ENCODE results near the gene TBXT.
"Not testable (repeated sequence)": the region's sequence is repeated elsewhere in the genome, so short reads cannot be mapped to it uniquely, and the experiment has no call there.

The TBXT gene

GRCh38 chr6:166167801-166168615 lies at the start of gene TBXT:
Gene TBXT (minus strand): TSS chr6:166167851. CDS start chr6:166167591, 260 bp downstream.
- DNase-seq, result no peak

- no peak for DNase-seq
These were observed 39.6 kb upstream of the TBXT start for GRCh38 chr6:166207284-166207561.

- DNase-seq, result no peak
These were observed 39.0 kb upstream of the TBXT start for GRCh38 chr6:166206510-166207283.

GRCh38 chr6:166206066-166206465 lies 38.4 kb upstream of the TBXT start:
- DNase-seq, result no peak

- DNase-seq, result no peak
These were observed 37.4 kb upstream of the TBXT start for GRCh38 chr6:166204852-166205650.

GRCh38 chr6:166203641-166204222 lies 36.1 kb upstream of the TBXT start:
- DNase-seq, result no peak

- no peak for DNase-seq
These were observed 35.5 kb upstream of the TBXT start for GRCh38 chr6:166203003-166203640.

- no peak for DNase-seq
These were observed 34.7 kb upstream of the TBXT start for GRCh38 chr6:166202321-166202733.

- no peak for DNase-seq
These were observed 34.2 kb upstream of the TBXT start for GRCh38 chr6:166201878-166202277.

- DNase-seq, result no peak
These were observed 29.7 kb upstream of the TBXT start for GRCh38 chr6:166197361-166197760.

- no peak for DNase-seq
These were observed 28.2 kb upstream of the TBXT start for GRCh38 chr6:166195860-166196238.

- DNase-seq, result no peak
These were observed 27.5 kb upstream of the TBXT start for GRCh38 chr6:166194914-166195859.

- no peak for DNase-seq
These were observed 24.9 kb upstream of the TBXT start for GRCh38 chr6:166192557-166192956.

GRCh38 chr6:166192136-166192535 lies 24.5 kb upstream of the TBXT start:
- no peak for DNase-seq

GRCh38 chr6:166179704-166180103 lies 12.1 kb upstream of the TBXT start:
- DNase-seq, result no peak

GRCh38 chr6:166176106-166176505 lies 8.5 kb upstream of the TBXT start:
- DNase-seq, result no peak

GRCh38 chr6:166175093-166175492 lies 7.4 kb upstream of the TBXT start:
- DNase-seq, result not testable (repeated sequence)

GRCh38 chr6:166174031-166174430 lies 6.4 kb upstream of the TBXT start:
- DNase-seq, result no peak

- DNase-seq, result no peak
These were observed 5.8 kb upstream of the TBXT start for GRCh38 chr6:166173281-166173951.

GRCh38 chr6:166172546-166172945 lies 4.9 kb upstream of the TBXT start:
- no peak for DNase-seq
